Measurements from ENCODE around the gene KRT28.

DNA sequence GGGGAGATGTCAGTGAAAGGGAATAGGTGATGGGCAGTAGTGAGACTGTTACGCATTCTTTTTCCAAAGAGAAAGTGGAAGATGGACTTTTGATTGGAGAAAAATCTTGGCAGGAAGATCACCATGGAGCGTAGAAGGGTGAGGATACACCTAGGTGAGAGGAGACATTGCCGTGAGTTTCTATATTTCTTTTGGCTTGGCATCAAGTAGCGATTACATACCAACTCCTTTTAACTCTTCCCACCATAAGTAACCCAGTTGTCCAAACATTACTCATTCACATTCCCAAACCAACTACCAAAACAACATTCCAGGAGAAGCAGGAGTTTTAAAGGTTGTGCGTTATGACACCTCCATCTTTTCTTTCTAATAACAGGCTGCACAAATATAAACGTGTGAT lies 10.7 kb upstream of the KRT28 start:
- TF ChIP-seq CTCF (IDR thresholded peaks at IDR 0.05) (no peak), POLR2A (IDR thresholded peaks at IDR 0.05) (no peak)
